GM18526 (cell line): ENCODE results near the gene RGS16.

Experiments
- POLR2A ChIP-seq: IDR thresholded peaks from 3 replicates; pipeline ENCODE4 v1.6.1; 2011; ENCODE audit not compliant: insufficient read length; ENCODE audit errors: extremely low read depth

The RGS16 gene

GRCh38 chr1:182604175-182605164 is at the start of gene RGS16:
Gene RGS16 (minus strand): TSS chr1:182604389. CDS start chr1:182604259, 130 bp downstream.
- peak; percentile 99 for TF ChIP-seq POLR2A

GRCh38 chr1:182653986-182654385 is 49.8 kb upstream of the RGS16 start:
- TF ChIP-seq POLR2A = no peak

- no peak for TF ChIP-seq POLR2A
Observed at GRCh38 chr1:182652933-182653332, 48.7 kb upstream of the RGS16 start.

- TF ChIP-seq POLR2A = no peak
Observed at GRCh38 chr1:182651339-182651724, 47.1 kb upstream of the RGS16 start.

- TF ChIP-seq POLR2A = no peak
Observed at GRCh38 chr1:182650678-182651338, 46.6 kb upstream of the RGS16 start.

GRCh38 chr1:182649041-182649440 is 44.9 kb upstream of the RGS16 start:
- no peak for TF ChIP-seq POLR2A

- no peak for TF ChIP-seq POLR2A
Observed at GRCh38 chr1:182646739-182647138, 42.5 kb upstream of the RGS16 start.

- TF ChIP-seq POLR2A = no peak
Observed at GRCh38 chr1:182644886-182645285, 40.7 kb upstream of the RGS16 start.

GRCh38 chr1:182643699-182644098 is 39.5 kb upstream of the RGS16 start:
- no peak for TF ChIP-seq POLR2A

GRCh38 chr1:182642461-182642860 is 38.3 kb upstream of the RGS16 start:
- no peak for TF ChIP-seq POLR2A

- TF ChIP-seq POLR2A = no peak
Observed at GRCh38 chr1:182641561-182641960, 37.4 kb upstream of the RGS16 start.

GRCh38 chr1:182639330-182639729 is 35.1 kb upstream of the RGS16 start:
- no peak for TF ChIP-seq POLR2A

- no peak for TF ChIP-seq POLR2A
Observed at GRCh38 chr1:182637769-182638168, 33.6 kb upstream of the RGS16 start.

- no peak for TF ChIP-seq POLR2A
Observed at GRCh38 chr1:182635871-182636270, 31.7 kb upstream of the RGS16 start.

GRCh38 chr1:182634306-182635072 is 30.3 kb upstream of the RGS16 start:
- no peak for TF ChIP-seq POLR2A
